Measurements from ENCODE around the gene CEP152.

DNA sequence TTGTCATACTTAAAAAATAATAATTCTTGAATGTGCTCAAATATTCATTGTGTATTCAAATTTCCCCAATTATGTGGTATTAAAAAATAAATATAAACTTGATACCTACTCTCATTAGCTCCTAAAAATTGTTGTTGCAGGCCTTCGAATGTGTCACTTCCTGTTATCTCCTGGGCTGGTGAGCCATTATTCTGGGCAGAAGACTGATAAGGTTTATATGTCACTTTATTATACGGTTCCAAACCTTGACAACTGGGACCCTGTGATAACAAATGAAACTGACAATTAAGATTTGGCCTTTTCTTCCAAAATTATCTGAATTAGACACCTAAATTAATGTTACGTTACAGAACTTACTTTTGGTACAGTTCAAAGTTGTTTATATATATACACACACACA is 15.0 kb downstream of the CEP152 start:
- TF ChIP-seq POLR2A (IDR thresholded peaks at IDR 0.05) (no peak), CTCF (IDR thresholded peaks at IDR 0.05) (no peak)

Measured in heart left ventricle (tissue), 13 donors.